Fibroblast of lung (primary cell): Measurements from ENCODE around the gene SDCCAG8. TPM values are rescaled to one million over a fixed set of nuclear protein-coding genes. Genes with fewer than 3 reads are reported as not detected.

Experiments used
- DNase-seq, 2 donors: peaks; one replicate each; pipeline versions ENCODE4 v3.0.0 to v3.0.0-alpha.2; 2010; ENCODE audit warnings: low read depth in 2 of 2
- H2AFZ ChIP-seq: 2 replicates; pipeline ENCODE4 v1.5.1; 2012; ENCODE audit warnings: low read length, control low read depth, inconsistent platforms
- H3K27ac ChIP-seq: 2 replicates; pipeline ENCODE4 v1.5.1; 2011; ENCODE audit warnings: low read length, control low read depth; ENCODE audit not compliant: insufficient read depth
- H3K27me3 ChIP-seq: 2 replicates; pipeline ENCODE4 v1.5.1; 2011; ENCODE audit warnings: mild to moderate bottlenecking, low read length; ENCODE audit not compliant: control insufficient read depth, insufficient read depth
- H3K36me3 ChIP-seq: 2 replicates; pipeline ENCODE4 v1.5.1; 2011; ENCODE audit warnings: low read length; ENCODE audit not compliant: control insufficient read depth, insufficient read depth
- H3K4me1 ChIP-seq: 2 replicates; pipeline ENCODE4 v1.5.1; 2011; ENCODE audit warnings: low read length; ENCODE audit not compliant: control insufficient read depth, insufficient read depth; ENCODE audit errors: extremely low read depth
- H3K4me2 ChIP-seq: 2 replicates; pipeline ENCODE4 v1.5.1; 2011; ENCODE audit warnings: low read length, control low read depth; ENCODE audit not compliant: insufficient read depth; ENCODE audit errors: extremely low read depth
- H3K4me3 ChIP-seq, 4 experiments: fragments of 200-600 bp in 1 of 4; sonication (generic) in 1 of 4; replicated peaks in 1 of 4; 2 replicates each; pipeline ENCODE4 v1.5.1; 2011 to 2016; ENCODE audit warnings: low read length in 4 of 4, low read depth in 3 of 4, mild to moderate bottlenecking in 3 of 4, control low read depth in 2 of 4, inconsistent platforms in 1 of 4, mixed read lengths in 1 of 4; ENCODE audit not compliant: insufficient read depth in 1 of 4; ENCODE audit errors: control extremely low read depth in 1 of 4
- H3K79me2 ChIP-seq: 2 replicates; pipeline ENCODE4 v1.5.1; 2012; ENCODE audit warnings: mild to moderate bottlenecking, low read length, inconsistent platforms; ENCODE audit not compliant: control insufficient read depth, insufficient read depth
- H3K9ac ChIP-seq: 2 replicates; pipeline ENCODE4 v1.5.1; 2011; ENCODE audit warnings: mild to moderate bottlenecking, low read length, control low read depth; ENCODE audit not compliant: insufficient read depth
- H3K9me3 ChIP-seq: 2 replicates; pipeline ENCODE4 v1.5.1; 2012; ENCODE audit warnings: low read depth, low read length; ENCODE audit not compliant: control insufficient read depth, insufficient read depth
- H4K20me1 ChIP-seq: 2 replicates; pipeline ENCODE4 v1.5.1; 2011; ENCODE audit warnings: low read length; ENCODE audit not compliant: control insufficient read depth, insufficient read depth; ENCODE audit errors: extremely low read depth
- EZH2 ChIP-seq: IDR thresholded peaks from 2 replicates; pipeline ENCODE4 v1.5.1; 2012; ENCODE audit warnings: low read length, control low read depth, mild to moderate bottlenecking; ENCODE audit errors: missing control alignments
- polyA plus RNA-seq, 2 donors: library from polyadenylated mRNA; depleted of rRNA in 1 of 2; stranded (reverse) in 1 of 2; unstranded in 1 of 2; fragments of >200 nt; gene quantifications; 2 replicates each; pipeline ENCODE4 v1.2.1, GENCODE V29; 2011 to 2012; ENCODE audit warnings: missing spikeins in 1 of 2
- total RNA-seq: library from RNA; depleted of rRNA; stranded (reverse); fragments of >200 nt; gene quantifications from 2 replicates; pipeline ENCODE4 v1.2.1, GENCODE V29; 2014
- TF ChIP-seq, protein P1 (sequence below), 2 donors: IDR thresholded peaks in 1 of 2; conservative IDR thresholded peaks in 1 of 2; 1 replicate in 1 of 2; 2 replicates in 1 of 2; pipeline ENCODE4 v1.5.1; 2011 to 2012; ENCODE audit warnings: low read length in 2 of 2, control low read depth in 1 of 2, inconsistent platforms in 1 of 2, low read depth in 1 of 2, mild to moderate bottlenecking in 1 of 2

Gene SDCCAG8
- total and polyA plus RNA-seq, 2 donors (not counting 1 experiment from before 2014, with no cell fraction given), result 34.8 to 53.2 TPM

GRCh38 chr1:243455760-243456651 is 200.2 kb downstream of the SDCCAG8 start:
- no peak overlapping the region for H3K4me2 ChIP-seq
- H3K27ac ChIP-seq, result no peak overlapping the region
- no peak overlapping the region for H2AFZ ChIP-seq
- H3K9ac ChIP-seq, result no peak overlapping the region
- no peaks in the 10 kb centered on the region for H4K20me1 ChIP-seq
- no peak for DNase-seq
- H3K4me3 ChIP-seq, result no peak overlapping the region
- H3K9me3 ChIP-seq, result no peaks in the 10 kb centered on the region
- H3K79me2 ChIP-seq, result no peaks in the 10 kb centered on the region
- no peaks in the 10 kb centered on the region for H3K27me3 ChIP-seq
- no peak for TF ChIP-seq EZH2
- TF ChIP-seq, protein P1, sequence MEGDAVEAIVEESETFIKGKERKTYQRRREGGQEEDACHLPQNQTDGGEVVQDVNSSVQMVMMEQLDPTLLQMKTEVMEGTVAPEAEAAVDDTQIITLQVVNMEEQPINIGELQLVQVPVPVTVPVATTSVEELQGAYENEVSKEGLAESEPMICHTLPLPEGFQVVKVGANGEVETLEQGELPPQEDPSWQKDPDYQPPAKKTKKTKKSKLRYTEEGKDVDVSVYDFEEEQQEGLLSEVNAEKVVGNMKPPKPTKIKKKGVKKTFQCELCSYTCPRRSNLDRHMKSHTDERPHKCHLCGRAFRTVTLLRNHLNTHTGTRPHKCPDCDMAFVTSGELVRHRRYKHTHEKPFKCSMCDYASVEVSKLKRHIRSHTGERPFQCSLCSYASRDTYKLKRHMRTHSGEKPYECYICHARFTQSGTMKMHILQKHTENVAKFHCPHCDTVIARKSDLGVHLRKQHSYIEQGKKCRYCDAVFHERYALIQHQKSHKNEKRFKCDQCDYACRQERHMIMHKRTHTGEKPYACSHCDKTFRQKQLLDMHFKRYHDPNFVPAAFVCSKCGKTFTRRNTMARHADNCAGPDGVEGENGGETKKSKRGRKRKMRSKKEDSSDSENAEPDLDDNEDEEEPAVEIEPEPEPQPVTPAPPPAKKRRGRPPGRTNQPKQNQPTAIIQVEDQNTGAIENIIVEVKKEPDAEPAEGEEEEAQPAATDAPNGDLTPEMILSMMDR (conservative IDR thresholded peaks at IDR 0.05 in 1 of 2, IDR thresholded peaks at IDR 0.05 in 1 of 2; ENCODE audit: low read depth in 1 of 2, low read length in 2 of 2), result no peak
- H3K4me1 ChIP-seq, result no peaks in the 10 kb centered on the region
- no peaks in the 10 kb centered on the region for H3K36me3 ChIP-seq

- no peak overlapping the region for H2AFZ ChIP-seq
- no peak overlapping the region for H3K4me2 ChIP-seq
- no peaks in the 10 kb centered on the region for H4K20me1 ChIP-seq
- H3K4me3 ChIP-seq, result no peak overlapping the region
- no peaks in the 10 kb centered on the region for H3K36me3 ChIP-seq
- no peak for DNase-seq
- H3K9ac ChIP-seq, result no peak overlapping the region
- no peaks in the 10 kb centered on the region for H3K9me3 ChIP-seq
- no peak overlapping the region for H3K27ac ChIP-seq
- no peak for TF ChIP-seq EZH2
- TF ChIP-seq, protein P1 (conservative IDR thresholded peaks at IDR 0.05 in 1 of 2, IDR thresholded peaks at IDR 0.05 in 1 of 2; ENCODE audit: low read depth in 1 of 2, low read length in 2 of 2), result no peak
- no peaks in the 10 kb centered on the region for H3K27me3 ChIP-seq
- no peaks in the 10 kb centered on the region for H3K79me2 ChIP-seq
- H3K4me1 ChIP-seq, result no peaks in the 10 kb centered on the region
These were observed 201.6 kb downstream of the SDCCAG8 start for GRCh38 chr1:243457363-243457982.

- Histone ChIP-seq H3K4me1 (no peaks in the 10 kb centered on the region), H2AFZ (no peak overlapping the region), H3K36me3 (no peaks in the 10 kb centered on the region), H3K4me3 (no peak overlapping the region), H4K20me1 (no peaks in the 10 kb centered on the region), H3K9me3 (no peaks in the 10 kb centered on the region), H3K4me2 (no peak overlapping the region), H3K27ac (no peak overlapping the region), H3K9ac (no peak overlapping the region), H3K27me3 (no peaks in the 10 kb centered on the region), H3K79me2 (no peaks in the 10 kb centered on the region)
- TF ChIP-seq EZH2, result no peak
- TF ChIP-seq, protein P1 (conservative IDR thresholded peaks at IDR 0.05 in 1 of 2, IDR thresholded peaks at IDR 0.05 in 1 of 2; ENCODE audit: low read depth in 1 of 2, low read length in 2 of 2), result no peak
- DNase-seq, result no peak
These were observed 203.2 kb downstream of the SDCCAG8 start for GRCh38 chr1:243459059-243459458.
